ENCODE data around the gene LEMD2. TPM values are rescaled to one million over a fixed set of nuclear protein-coding genes. Genes with fewer than 3 reads are reported as not detected.
A peak's percentile ranks its signal among the peaks of the same experiment; 100 is the strongest.

The LEMD2 gene
- total RNA-seq, 1 donor from 2014 or later: 37.7 TPM

DNA sequence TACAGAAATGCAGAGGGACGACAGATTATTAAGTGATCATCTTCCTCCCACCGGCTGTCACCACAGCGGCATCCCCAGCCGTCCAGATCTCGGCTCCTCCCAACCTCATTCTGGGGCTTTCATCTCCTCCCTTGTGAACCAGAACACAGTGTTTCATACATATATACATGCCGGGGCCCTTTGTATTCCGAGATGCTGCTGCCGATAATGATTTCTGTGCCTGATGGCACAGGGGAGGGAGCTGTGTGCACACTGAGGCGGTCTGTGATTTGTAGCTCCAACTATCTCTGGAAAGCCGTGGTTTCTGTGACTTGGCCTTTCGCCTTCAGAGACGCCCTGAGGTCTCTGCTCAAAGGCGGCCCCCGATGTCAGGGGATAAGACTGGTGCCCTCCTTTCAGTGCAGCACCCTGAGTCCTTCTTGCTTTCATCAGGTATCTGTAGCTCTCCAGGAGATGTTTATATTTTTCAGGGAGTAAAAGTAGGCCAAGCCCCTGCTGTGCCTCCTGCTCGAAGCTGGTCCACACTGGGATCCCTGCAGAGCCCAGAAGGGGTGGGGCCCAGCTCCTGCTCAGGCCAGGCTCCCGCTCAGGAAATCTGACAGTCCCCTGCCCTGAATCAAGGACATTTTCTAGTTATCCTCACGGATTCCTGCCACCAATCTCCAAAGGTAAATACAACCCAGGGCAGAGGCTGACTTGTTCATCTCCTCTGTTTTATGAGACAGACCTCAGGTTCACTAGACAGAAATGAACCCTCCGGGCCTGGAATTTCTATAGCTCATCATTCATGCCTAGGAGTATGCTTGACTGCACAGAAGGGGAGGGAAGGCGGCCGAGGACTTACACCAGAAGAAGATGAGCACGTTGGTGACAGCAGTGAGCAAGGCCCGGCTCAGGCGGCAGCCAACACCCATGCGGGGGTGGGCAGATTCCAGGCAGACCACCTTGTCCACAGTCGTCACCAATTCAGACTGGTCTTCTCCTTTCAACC, 11.2 kb downstream of the LEMD2 start:
- DNase-seq (ENCODE audit: low spot score): no peak

- no peak for DNase-seq (ENCODE audit: low spot score)
Observed at GRCh38 chr6:33776764-33777163, 12.2 kb downstream of the LEMD2 start.

DNA sequence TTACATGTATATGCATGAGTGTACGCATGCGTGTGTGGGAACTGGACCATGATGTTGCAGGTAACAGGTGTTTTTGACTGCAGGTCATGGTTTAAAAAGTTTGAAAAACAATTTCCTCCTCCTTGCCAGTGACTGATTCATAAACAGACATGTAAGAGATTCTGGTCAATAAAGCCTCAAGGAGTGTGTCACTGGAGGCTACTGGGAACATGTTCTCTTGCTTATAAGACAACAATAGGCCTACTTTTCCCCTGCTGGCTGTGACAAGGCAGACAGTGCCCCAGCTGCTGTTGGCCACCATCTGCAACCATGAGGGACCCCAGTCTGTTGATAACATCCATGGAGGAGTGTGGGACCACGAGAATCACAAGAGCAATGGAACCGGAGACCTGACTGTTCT, 12.7 kb downstream of the LEMD2 start:
- DNase-seq (ENCODE audit: low spot score): no peak

DNA sequence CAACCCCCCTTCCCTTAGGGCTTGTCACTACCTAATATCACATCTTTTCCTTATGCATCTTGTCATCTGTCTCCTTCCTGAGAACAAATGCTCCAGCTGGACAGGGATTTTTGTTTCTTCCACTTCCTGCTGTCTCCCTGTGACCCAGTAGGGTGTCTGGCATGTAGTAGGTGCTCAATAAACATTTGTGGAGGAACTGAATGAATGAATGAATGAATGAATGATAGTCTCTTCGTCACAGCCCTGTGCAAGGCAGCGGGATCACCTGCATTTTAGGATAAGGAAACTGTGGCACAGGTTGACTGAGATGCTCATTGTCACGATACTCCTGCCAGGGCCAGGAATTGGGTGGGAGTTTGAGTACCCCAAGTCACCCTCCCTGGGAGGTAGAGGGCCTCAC, 14.2 kb downstream of the LEMD2 start:
- DNase-seq (ENCODE audit: low spot score): no peak

GRCh38 chr6:33772902-33773472, 15.9 kb downstream of the LEMD2 start:
- no peak for DNase-seq (ENCODE audit: low spot score)

DNA sequence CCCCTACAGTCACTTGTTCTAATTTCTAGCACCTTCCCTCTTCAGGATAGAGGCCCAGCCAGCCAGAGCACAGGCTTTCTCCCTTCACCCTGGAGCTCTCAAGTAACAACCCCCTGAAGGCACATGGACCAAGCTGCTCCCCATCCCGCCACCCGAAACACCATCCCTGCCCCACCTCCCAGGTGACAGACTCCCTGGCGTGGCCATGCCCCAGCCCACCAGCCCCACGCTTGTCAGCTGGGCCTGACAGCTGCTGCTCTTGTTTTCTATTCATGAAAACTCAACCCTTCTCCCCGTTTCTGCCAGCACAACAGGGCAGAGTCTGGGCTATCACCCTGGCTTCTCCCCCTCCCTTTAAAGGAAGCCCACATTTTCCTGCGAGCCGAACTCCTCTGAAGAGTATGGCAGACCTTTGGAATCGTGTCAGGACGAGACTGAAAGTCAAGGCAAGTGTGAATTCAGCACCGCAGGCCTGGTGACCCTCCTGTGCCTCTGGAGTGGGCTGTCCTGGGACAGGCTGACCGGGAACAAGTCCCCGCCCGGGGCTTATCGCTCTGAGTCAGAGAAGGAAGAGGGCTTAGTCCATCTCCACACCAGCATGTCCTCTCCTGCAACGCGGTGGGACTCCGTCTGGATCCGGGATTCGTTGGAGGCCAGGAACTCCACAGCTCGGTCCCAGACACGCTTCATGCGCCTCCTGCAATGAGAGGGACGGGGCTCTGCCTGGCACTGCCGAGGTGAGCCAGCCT, 16.7 kb downstream of the LEMD2 start:
- no peak for DNase-seq (ENCODE audit: low spot score)

GRCh38 chr6:33771146-33772081, 17.5 kb downstream of the LEMD2 start:
- DNase-seq (ENCODE audit: low spot score): peak; percentile 93

- no peak for DNase-seq (ENCODE audit: low spot score)
Observed at GRCh38 chr6:33770833-33771145, 18.1 kb downstream of the LEMD2 start.

DNA sequence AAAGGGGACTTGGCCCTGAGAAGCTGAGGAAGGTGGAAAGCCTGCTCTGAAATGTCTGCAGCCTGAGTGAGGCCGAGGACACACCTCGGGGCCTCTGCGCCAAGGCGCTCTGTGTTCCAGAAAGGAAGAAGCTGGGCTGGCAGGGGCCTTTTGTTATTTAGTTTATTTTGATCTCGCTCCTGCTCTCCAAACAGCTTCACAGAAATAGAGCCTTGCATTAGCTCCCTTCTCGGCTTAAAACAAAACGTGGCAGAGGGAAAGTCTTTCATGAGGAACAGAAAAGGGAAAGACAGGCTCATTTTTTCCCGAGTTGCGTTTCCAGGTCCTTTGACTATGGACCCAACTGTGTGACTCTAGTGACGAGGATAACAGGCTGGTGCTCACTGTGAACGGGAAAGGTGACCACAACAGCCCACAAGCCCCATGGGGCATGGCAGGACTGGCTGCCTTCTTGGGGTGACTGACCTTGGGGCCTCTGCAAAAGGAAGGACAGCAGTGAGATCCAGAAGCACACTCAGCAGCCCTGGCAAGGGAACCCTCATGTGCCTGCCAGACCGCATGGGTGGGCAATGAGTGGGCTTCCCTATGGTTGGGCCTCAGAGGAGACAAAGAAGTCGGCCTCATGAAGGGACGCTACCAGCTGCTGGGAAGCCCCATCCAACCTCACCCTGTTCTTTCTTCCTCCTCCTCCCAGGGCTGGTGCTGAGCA, 18.7 kb downstream of the LEMD2 start:
- DNase-seq (ENCODE audit: low spot score): no peak

- DNase-seq (ENCODE audit: low spot score): no peak
Observed at GRCh38 chr6:33769248-33769821, 19.6 kb downstream of the LEMD2 start.

DNA sequence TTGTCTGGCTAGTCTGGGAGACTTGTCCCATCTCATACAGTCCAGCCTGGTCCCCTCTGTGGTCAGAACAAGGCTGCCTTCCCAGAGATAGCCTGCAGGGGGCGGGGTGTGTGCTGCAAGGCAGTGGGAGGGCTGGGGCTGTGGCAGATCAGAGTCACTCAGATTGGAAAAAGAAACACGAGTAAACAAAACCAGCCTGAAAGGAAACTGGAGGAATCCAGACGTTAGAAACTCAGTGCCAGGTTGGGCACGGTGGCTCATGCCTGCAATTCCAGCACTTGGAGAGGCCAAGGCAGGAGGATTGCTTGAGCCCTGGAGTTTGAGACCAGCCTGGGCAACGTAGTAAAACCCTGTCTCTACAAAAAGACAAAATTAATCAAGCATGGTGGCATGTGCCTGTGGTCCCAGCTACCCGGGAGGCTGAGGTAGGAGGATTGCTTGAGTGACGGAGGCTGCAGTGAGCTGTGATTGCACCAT, 20.2 kb downstream of the LEMD2 start:
- no peak for DNase-seq (ENCODE audit: low spot score)

GRCh38 chr6:33766921-33767907, 21.7 kb downstream of the LEMD2 start:
- DNase-seq (ENCODE audit: low spot score): no peak

DNA sequence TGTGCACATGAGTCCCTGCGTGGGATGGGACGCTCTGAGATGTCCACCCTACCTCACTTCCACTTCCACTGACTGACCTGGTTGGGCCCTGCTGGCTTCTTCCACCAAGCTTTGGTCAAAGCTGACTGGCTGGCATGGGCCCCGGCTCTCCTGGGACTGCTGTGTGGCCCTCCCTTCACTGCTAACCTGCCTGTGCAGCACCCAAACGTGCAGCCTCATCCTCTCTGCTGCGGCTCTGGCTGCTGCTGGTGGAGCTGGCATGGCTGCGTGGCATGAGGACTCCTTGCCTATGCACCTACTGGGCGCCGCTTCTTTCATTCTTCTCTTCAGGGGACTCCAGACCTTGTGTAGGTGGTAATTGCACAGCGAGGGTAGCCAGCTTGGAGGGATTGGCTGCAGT, 23.6 kb downstream of the LEMD2 start:
- no peak for DNase-seq (ENCODE audit: low spot score)

DNA sequence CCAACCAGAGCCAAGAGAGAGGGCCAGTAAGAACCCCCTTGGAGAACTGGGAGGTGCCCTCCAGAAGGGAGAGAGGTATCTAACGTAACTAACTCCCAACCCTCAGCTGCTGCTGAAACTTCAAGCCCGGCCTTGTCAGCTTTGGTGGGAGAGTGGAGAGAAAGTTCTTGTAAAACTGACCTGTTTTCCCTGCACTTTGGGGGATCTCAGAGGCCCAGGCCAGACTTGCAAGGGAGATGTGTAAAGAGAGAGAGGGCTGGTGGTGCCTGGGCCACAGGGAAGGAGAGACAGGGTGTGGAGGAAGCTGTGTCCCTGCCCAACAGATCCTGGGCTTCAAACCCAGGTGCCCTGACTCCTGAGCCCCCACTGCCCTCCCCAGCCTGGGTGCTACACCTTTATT, 24.9 kb downstream of the LEMD2 start:
- DNase-seq (ENCODE audit: low spot score): no peak

GRCh38 chr6:33763483-33763882, 25.4 kb downstream of the LEMD2 start:
- DNase-seq (ENCODE audit: low spot score): no peak

- DNase-seq (ENCODE audit: low spot score): no peak
Observed at GRCh38 chr6:33762713-33763112, 26.2 kb downstream of the LEMD2 start.

- no peak for DNase-seq (ENCODE audit: low spot score)
Observed at GRCh38 chr6:33761922-33762629, 26.9 kb downstream of the LEMD2 start.

- DNase-seq (ENCODE audit: low spot score): no peak
Observed at GRCh38 chr6:33761581-33761921, 27.4 kb downstream of the LEMD2 start.

Measured in mesenteric fat pad (tissue), 1 donor.